ENCODE results near the gene PRSS22.

GRCh38 chr16:2865651-2866050 is 7.7 kb upstream of the PRSS22 start:
- TF ChIP-seq CTCF (IDR thresholded peaks at IDR 0.05), result no peak
- TF ChIP-seq POLR2A (IDR thresholded peaks at IDR 0.05), result no peak

All from thyroid gland (tissue), 4 donors.